MM.1S (cell line): ENCODE data around the gene IRF6.
A peak's percentile ranks its signal among the peaks of the same experiment; 100 is the strongest.

ENCODE experiments used
- DNase-seq: peaks from one replicate; pipeline ENCODE4 v3.0.0-alpha.2; 2015
- H2AFZ ChIP-seq: fragments of 300-600 bp; sonication (generic); 2 replicates; pipeline ENCODE4 v1.6.0; 2016; ENCODE audit warnings: antibody characterized with exemption, low read length
- H3F3A ChIP-seq: fragments of 300-600 bp; sonication (generic); 2 replicates; pipeline ENCODE4 v1.6.1; 2016; ENCODE audit warnings: mild to moderate bottlenecking, antibody characterized with exemption, low read length, moderate library complexity, mixed read lengths; ENCODE audit not compliant: insufficient read depth
- H3K27ac ChIP-seq: fragments of 300-600 bp; sonication (generic); 2 replicates; pipeline ENCODE4 v1.5.1; 2016; ENCODE audit warnings: mild to moderate bottlenecking, low read length
- H3K27me3 ChIP-seq: fragments of 300-600 bp; sonication (generic); replicated peaks from 2 replicates; pipeline ENCODE4 v1.6.0; 2016; ENCODE audit warnings: low read length; ENCODE audit not compliant: insufficient read depth
- H3K36me3 ChIP-seq: fragments of 300-600 bp; sonication (generic); replicated peaks from 2 replicates; pipeline ENCODE4 v1.6.1; 2016; ENCODE audit warnings: mild to moderate bottlenecking, low read length, mixed read lengths; ENCODE audit not compliant: insufficient read depth
- H3K4me1 ChIP-seq: fragments of 300-600 bp; sonication (generic); 2 replicates; pipeline ENCODE4 v1.6.1; 2016; ENCODE audit warnings: low read length, mixed read lengths
- H3K4me2 ChIP-seq: fragments of 300-600 bp; sonication (generic); 2 replicates; pipeline ENCODE4 v1.6.0; 2016; ENCODE audit warnings: low read depth, low read length
- H3K4me3 ChIP-seq: fragments of 300-600 bp; sonication (generic); 2 replicates; pipeline ENCODE4 v1.5.1; 2016; ENCODE audit warnings: low read length, mixed read lengths
- H3K79me2 ChIP-seq: fragments of 300-600 bp; sonication (generic); 2 replicates; pipeline ENCODE4 v1.6.1; 2016; ENCODE audit warnings: mixed run types, low read length, mixed read lengths
- H3K9ac ChIP-seq: fragments of 300-600 bp; sonication (generic); 2 replicates; pipeline ENCODE4 v1.6.1; 2016; ENCODE audit warnings: low read length, mixed read lengths
- H3K9me2 ChIP-seq: fragments of 300-600 bp; sonication (generic); replicated peaks from 2 replicates; pipeline ENCODE4 v1.6.1; 2016; ENCODE audit warnings: mild to moderate bottlenecking, low read length, mixed read lengths; ENCODE audit not compliant: insufficient read depth
- H3K9me3 ChIP-seq: fragments of 300-600 bp; sonication (generic); replicated peaks from 2 replicates; pipeline ENCODE4 v1.6.1; 2016; ENCODE audit warnings: mild to moderate bottlenecking, low read length, mixed read lengths; ENCODE audit not compliant: insufficient read depth
- H4K20me1 ChIP-seq: fragments of 300-600 bp; sonication (generic); 2 replicates; pipeline ENCODE4 v1.6.1; 2016; ENCODE audit warnings: mild to moderate bottlenecking, low read length, moderate library complexity, mixed read lengths; ENCODE audit not compliant: insufficient read depth
- CTCF ChIP-seq: fragments of 300-600 bp; sonication (generic); IDR thresholded peaks from 2 replicates; pipeline ENCODE4 v1.5.1; 2016; ENCODE audit warnings: antibody characterized with exemption, low read length, mixed read lengths
- EZH2 ChIP-seq: fragments of 300-600 bp; sonication (generic); optimal IDR thresholded peaks from 2 replicates; pipeline ENCODE3; 2017; ENCODE audit warnings: low read depth, mild to moderate bottlenecking, antibody characterized with exemption, low read length, mixed read lengths
- EZH2phosphoT487 ChIP-seq: fragments of 300-600 bp; sonication (generic); IDR thresholded peaks from 2 replicates; pipeline ENCODE4 v1.6.1; 2018; ENCODE audit warnings: antibody characterized with exemption, low read length

Gene IRF6

GRCh38 chr1:209752890-209753289, 53.1 kb downstream of the IRF6 start:
- H2AFZ ChIP-seq, result no peak overlapping the region
- H3K9ac ChIP-seq, result no peak overlapping the region
- H3K4me1 ChIP-seq, result peaks cover 67% of the 10 kb centered on the region
- no peak overlapping the region for H3K4me3 ChIP-seq
- no peaks in the 10 kb centered on the region for H3K9me2 ChIP-seq
- H3K27me3 ChIP-seq, result no peaks in the 10 kb centered on the region
- H3K79me2 ChIP-seq, result peaks cover 15% of the 10 kb centered on the region
- DNase-seq, result no peak
- H3K27ac ChIP-seq, result no peak overlapping the region
- no peaks in the 10 kb centered on the region for H3K9me3 ChIP-seq
- TF ChIP-seq EZH2, result no peak
- no peaks in the 10 kb centered on the region for H3K36me3 ChIP-seq
- H4K20me1 ChIP-seq, result no peaks in the 10 kb centered on the region
- H3K4me2 ChIP-seq, result no peak overlapping the region
- H3F3A ChIP-seq, result peaks cover 48% of the 10 kb centered on the region

GRCh38 chr1:209751627-209752231, 54.2 kb downstream of the IRF6 start:
- Histone ChIP-seq H3F3A (peaks cover 41% of the 10 kb centered on the region), H3K4me2 (peak overlapping the region; percentile 60), H3K79me2 (peaks cover 4% of the 10 kb centered on the region), H3K27me3 (no peaks in the 10 kb centered on the region), H3K36me3 (no peaks in the 10 kb centered on the region), H4K20me1 (no peaks in the 10 kb centered on the region), H3K9ac (0 out of 2 replicates have a peak overlapping the region, but pooled peaks have one; percentile 1), H3K27ac (peak overlapping the region; percentile 43; the same call in 1 of the 2 replicates), H2AFZ (no peak overlapping the region), H3K9me2 (no peaks in the 10 kb centered on the region), H3K4me1 (peaks cover 60% of the 10 kb centered on the region), H3K4me3 (peak overlapping the region; percentile 5; the same call in 1 of the 2 replicates), H3K9me3 (no peaks in the 10 kb centered on the region)
- no peak for TF ChIP-seq CTCF
- DNase-seq, result peak; percentile 67

- Histone ChIP-seq H3K36me3 (no peaks in the 10 kb centered on the region), H3K4me2 (no peak overlapping the region), H3F3A (peaks cover 22% of the 10 kb centered on the region), H3K9me2 (no peaks in the 10 kb centered on the region), H2AFZ (no peak overlapping the region), H4K20me1 (no peaks in the 10 kb centered on the region), H3K27ac (no peak overlapping the region), H3K27me3 (no peaks in the 10 kb centered on the region), H3K4me1 (peaks cover 43% of the 10 kb centered on the region), H3K4me3 (no peak overlapping the region), H3K9me3 (no peaks in the 10 kb centered on the region), H3K9ac (no peak overlapping the region), H3K79me2 (no peaks in the 10 kb centered on the region)
- TF ChIP-seq EZH2 (no peak), EZH2phosphoT487 (no peak), CTCF (no peak)
- DNase-seq, result no peak
Measured at GRCh38 chr1:209749670-209750323, 56.1 kb downstream of the IRF6 start.

- H3K4me1 ChIP-seq, result peaks cover 42% of the 10 kb centered on the region
- H3F3A ChIP-seq, result peaks cover 22% of the 10 kb centered on the region
- H3K9ac ChIP-seq, result no peak overlapping the region
- H3K36me3 ChIP-seq, result no peaks in the 10 kb centered on the region
- H3K27me3 ChIP-seq, result no peaks in the 10 kb centered on the region
- no peaks in the 10 kb centered on the region for H3K9me2 ChIP-seq
- H3K9me3 ChIP-seq, result no peaks in the 10 kb centered on the region
- no peak for DNase-seq
- no peak overlapping the region for H3K4me2 ChIP-seq
- H3K79me2 ChIP-seq, result no peaks in the 10 kb centered on the region
- H4K20me1 ChIP-seq, result no peaks in the 10 kb centered on the region
- H3K27ac ChIP-seq, result no peak overlapping the region
- no peak overlapping the region for H2AFZ ChIP-seq
- no peak overlapping the region for H3K4me3 ChIP-seq
- TF ChIP-seq EZH2 (no peak), CTCF (no peak), EZH2phosphoT487 (no peak)
Measured at GRCh38 chr1:209749205-209749604, 56.7 kb downstream of the IRF6 start.
